C4-2B (cell line): ENCODE data around the gene TRAPPC12.
A peak's percentile ranks its signal among the peaks of the same experiment; 100 is the strongest.
"Not testable (repeated sequence)": the region's sequence is repeated elsewhere in the genome, so short reads cannot be mapped to it uniquely, and the experiment has no call there.

Source experiments
- H3K27ac ChIP-seq: fragments of 450-650 bp; 2 replicates; pipeline ENCODE4 v1.5.1; 2017
- ZFX ChIP-seq: fragments of 450-650 bp; IDR thresholded peaks from 2 replicates; pipeline ENCODE4 v1.6.1; 2017
- TF ChIP-seq, protein P1 (sequence below): fragments of 450-650 bp; conservative IDR thresholded peaks from 2 replicates; pipeline ENCODE4 v1.5.1; 2017; ENCODE audit warnings: mild to moderate bottlenecking

The TRAPPC12 gene

DNA sequence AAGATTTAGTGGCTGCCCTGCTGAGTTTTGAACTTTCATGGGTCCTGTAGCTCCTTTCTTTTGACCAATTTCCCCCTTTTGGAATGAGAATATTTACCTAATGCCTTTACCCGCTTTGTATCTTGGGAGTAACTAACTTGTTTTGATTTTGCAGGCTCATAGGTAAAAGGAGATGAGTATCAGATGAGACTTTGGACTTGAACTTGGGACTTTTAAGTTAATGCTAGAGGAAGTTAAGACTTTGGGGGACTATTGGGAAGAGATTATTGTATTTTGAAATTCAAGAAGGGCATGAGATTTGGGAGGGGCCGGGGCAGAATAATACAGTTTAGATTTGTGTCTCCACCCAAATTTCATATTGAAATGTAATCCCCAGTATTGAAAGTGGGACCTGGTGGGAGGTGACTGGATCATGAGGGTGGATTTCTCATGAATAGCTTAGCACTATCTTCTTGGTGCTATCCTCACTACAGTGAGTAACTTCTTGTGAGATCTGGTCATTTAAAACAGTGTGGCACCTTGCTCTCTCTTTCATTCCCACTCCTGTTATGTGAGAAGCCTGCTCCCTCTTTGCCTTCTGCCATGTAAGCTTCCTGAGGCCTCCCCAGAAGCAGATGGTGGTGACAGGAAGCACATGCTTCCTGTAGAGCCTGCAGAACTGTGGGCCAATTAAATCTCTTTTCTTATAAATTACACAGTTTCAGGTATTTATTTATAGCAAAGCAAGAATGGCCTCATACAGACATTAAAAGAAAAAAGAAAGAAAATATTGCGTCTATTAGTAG, 133.7 kb downstream of the TRAPPC12 start:
- TF ChIP-seq, protein P1, sequence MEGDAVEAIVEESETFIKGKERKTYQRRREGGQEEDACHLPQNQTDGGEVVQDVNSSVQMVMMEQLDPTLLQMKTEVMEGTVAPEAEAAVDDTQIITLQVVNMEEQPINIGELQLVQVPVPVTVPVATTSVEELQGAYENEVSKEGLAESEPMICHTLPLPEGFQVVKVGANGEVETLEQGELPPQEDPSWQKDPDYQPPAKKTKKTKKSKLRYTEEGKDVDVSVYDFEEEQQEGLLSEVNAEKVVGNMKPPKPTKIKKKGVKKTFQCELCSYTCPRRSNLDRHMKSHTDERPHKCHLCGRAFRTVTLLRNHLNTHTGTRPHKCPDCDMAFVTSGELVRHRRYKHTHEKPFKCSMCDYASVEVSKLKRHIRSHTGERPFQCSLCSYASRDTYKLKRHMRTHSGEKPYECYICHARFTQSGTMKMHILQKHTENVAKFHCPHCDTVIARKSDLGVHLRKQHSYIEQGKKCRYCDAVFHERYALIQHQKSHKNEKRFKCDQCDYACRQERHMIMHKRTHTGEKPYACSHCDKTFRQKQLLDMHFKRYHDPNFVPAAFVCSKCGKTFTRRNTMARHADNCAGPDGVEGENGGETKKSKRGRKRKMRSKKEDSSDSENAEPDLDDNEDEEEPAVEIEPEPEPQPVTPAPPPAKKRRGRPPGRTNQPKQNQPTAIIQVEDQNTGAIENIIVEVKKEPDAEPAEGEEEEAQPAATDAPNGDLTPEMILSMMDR = no peak
- no peak for TF ChIP-seq ZFX
- no peak overlapping the region for H3K27ac ChIP-seq

- H3K27ac ChIP-seq = not testable (repeated sequence)
Observed at GRCh38 chr2:3515438-3515837, 135.9 kb downstream of the TRAPPC12 start.

- H3K27ac ChIP-seq = no peak overlapping the region
- TF ChIP-seq, protein P1 = no peak
- TF ChIP-seq ZFX = no peak
Observed at GRCh38 chr2:3516831-3517230, 137.3 kb downstream of the TRAPPC12 start.

GRCh38 chr2:3517948-3518495, 138.5 kb downstream of the TRAPPC12 start:
- TF ChIP-seq, protein P1 = no peak
- TF ChIP-seq ZFX = no peak
- peak overlapping the region; percentile 100 for H3K27ac ChIP-seq

GRCh38 chr2:3518496-3519254, 139.2 kb downstream of the TRAPPC12 start:
- peak overlapping the region; percentile 100 for H3K27ac ChIP-seq
- TF ChIP-seq ZFX = no peak
- TF ChIP-seq, protein P1 = no peak

DNA sequence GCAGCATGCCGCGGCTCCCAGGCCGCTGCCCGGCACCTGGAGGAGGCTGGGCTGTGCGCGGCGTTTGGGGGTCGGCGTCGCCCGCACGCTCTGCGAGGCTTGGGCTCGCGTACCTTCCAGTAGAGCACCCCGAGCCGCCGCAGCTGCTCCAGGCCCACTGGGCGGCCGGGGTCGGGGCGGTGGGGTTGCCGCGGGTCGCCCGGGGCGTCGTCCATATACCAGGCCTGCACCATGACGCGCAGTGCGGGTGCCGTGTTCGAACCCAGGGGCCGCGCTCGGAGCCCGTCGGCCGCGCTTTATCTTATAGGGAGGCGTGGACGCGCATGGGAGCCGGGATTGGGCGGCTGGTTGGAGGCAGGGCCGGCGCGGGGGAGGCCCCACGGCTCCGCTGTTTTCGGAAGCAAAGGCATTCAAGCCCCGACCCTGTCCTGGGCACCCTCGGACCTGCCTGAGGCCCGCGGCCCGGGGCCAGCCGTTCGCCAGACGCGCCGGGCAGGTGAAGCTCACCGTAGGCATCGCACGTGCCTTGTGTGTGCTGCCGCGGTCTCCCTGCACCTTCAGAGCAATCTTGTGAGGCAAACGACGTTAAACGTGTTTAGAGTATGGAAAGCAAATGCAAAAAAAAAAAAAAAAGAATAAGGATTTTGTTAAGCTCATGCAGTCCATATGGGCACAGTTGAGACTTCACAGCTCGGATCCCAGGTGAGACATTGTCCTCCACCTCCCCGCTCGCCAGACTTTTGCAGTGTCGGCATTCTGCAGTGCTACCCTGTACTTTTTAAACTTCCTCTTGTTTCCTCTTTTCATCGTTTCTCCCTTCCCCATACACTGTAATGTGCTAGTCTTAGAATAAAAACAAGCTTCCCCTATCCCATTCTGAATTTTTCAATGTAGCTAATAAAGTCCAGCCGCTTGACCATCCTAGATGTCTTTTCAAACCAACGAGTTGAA, 140.0 kb downstream of the TRAPPC12 start, which contains the start of gene ADI1:
TSS of gene ADI1 (minus strand) at position 277 of the 951 bp plus-strand sequence. CDS start at position 233, 44 bp downstream.
- TF ChIP-seq ZFX = peak; percentile 72
- TF ChIP-seq, protein P1 = no peak
- peak within 1 kb of the TSS; percentile 100 for H3K27ac ChIP-seq

GRCh38 chr2:3520591-3520990, 141.1 kb downstream of the TRAPPC12 start:
- H3K27ac ChIP-seq = no peak overlapping the region
- no peak for TF ChIP-seq ZFX
- TF ChIP-seq, protein P1 = no peak
